Fibroblast of mammary gland (primary cell): ENCODE results near the gene IFITM5.

Source experiments
- DNase-seq: peaks from one replicate; pipeline ENCODE4 v3.0.0-alpha.2; 2010; ENCODE audit warnings: low read depth
- H3K4me3 ChIP-seq: 2 replicates; pipeline ENCODE4 v1.5.1; 2011; ENCODE audit warnings: low read depth, mild to moderate bottlenecking, low read length, moderate library complexity; ENCODE audit not compliant: control insufficient read depth
- TF ChIP-seq, protein P1 (sequence below): conservative IDR thresholded peaks from 2 replicates; pipeline ENCODE4 v1.5.1; 2011; ENCODE audit warnings: low read depth, low read length, inconsistent platforms; ENCODE audit not compliant: control insufficient read depth, insufficient read depth

Gene IFITM5

GRCh38 chr11:304915-305843 is 5.9 kb upstream of the IFITM5 start:
- H3K4me3 ChIP-seq = no peak overlapping the region
- TF ChIP-seq, protein P1, sequence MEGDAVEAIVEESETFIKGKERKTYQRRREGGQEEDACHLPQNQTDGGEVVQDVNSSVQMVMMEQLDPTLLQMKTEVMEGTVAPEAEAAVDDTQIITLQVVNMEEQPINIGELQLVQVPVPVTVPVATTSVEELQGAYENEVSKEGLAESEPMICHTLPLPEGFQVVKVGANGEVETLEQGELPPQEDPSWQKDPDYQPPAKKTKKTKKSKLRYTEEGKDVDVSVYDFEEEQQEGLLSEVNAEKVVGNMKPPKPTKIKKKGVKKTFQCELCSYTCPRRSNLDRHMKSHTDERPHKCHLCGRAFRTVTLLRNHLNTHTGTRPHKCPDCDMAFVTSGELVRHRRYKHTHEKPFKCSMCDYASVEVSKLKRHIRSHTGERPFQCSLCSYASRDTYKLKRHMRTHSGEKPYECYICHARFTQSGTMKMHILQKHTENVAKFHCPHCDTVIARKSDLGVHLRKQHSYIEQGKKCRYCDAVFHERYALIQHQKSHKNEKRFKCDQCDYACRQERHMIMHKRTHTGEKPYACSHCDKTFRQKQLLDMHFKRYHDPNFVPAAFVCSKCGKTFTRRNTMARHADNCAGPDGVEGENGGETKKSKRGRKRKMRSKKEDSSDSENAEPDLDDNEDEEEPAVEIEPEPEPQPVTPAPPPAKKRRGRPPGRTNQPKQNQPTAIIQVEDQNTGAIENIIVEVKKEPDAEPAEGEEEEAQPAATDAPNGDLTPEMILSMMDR = peak; percentile 81
- DNase-seq = peak; percentile 81

DNA sequence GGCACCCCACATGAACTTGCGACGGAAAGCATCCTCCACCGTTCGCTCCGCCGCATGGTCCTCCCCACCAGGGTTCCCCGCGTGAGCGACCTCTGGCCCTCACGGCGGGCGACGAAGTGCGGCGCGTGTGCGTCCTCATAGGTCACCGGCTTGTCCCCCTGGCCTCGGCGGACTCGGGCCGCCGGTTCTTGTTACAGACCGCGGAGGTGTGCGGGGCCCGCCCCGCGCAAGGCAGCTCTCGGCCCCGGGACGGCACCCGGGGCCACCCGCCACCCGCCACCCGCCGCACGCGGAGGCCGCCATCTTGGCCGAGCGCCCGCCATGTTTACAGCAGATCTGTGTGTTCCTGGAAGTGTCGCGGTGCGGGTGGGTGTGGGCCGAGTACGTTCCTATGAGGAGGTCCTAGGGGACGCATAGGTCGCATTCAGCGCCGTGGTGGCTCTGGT is 4.8 kb upstream of the IFITM5 start:
- TF ChIP-seq, protein P1 = no peak
- no peak overlapping the region for H3K4me3 ChIP-seq
- no peak for DNase-seq

GRCh38 chr11:303363-303762 is 4.0 kb upstream of the IFITM5 start:
- H3K4me3 ChIP-seq = no peak overlapping the region
- no peak for DNase-seq
- TF ChIP-seq, protein P1 = no peak

- peak; percentile 40 for DNase-seq
- TF ChIP-seq, protein P1 = peak; percentile 15
Measured at GRCh38 chr11:299951-300735, 817 bp upstream of the IFITM5 start.

GRCh38 chr11:298406-299065 is 790 bp downstream of the IFITM5 start:
- H3K4me3 ChIP-seq = no peak overlapping the region
- no peak for DNase-seq
- TF ChIP-seq, protein P1 = no peak

More at GRCh38 chr11:299951-300735, 817 bp upstream of the IFITM5 start:
- H3K4me3 ChIP-seq = no peak overlapping the region
